ENCODE data around the gene RGPD5. TPM values are rescaled to one million over a fixed set of nuclear protein-coding genes. Genes with fewer than 3 reads are reported as not detected.
"Not testable (repeated sequence)": the region's sequence is repeated elsewhere in the genome, so short reads cannot be mapped to it uniquely, and the experiment has no call there.

RGPD5 gene
- total RNA-seq (2021) = 48.3 and 50.0 TPM in 2 replicates
- long read RNA-seq, full-length matches to known transcripts = 1 of 24 reads
- long read RNA-seq, partial matches to known transcripts = 14 of 24 reads
- long read RNA-seq, other reads (novel, unspliced or antisense) = 9 of 24 reads

- not testable (repeated sequence) for H2BK12ac ChIP-seq (ENCODE audit: insufficient read length, low read depth, low read length); DNase-seq; H3K79me2 ChIP-seq (ENCODE audit: insufficient read depth, low read length); H3K79me1 ChIP-seq (ENCODE audit: insufficient read depth, low read depth, low read length, poor library complexity, severe bottlenecking); H2AK5ac ChIP-seq (ENCODE audit: insufficient read length, low read length); H3K23ac ChIP-seq (ENCODE audit: insufficient read length, low read depth, low read length); H2BK15ac ChIP-seq (ENCODE audit: low read depth, low read length); H3K27ac Mint-ChIP-seq; H3K4me1 Mint-ChIP-seq; H4K8ac ChIP-seq (replicated peaks; ENCODE audit: insufficient read length, low read depth, low read length); H3K4ac ChIP-seq (ENCODE audit: low read depth, low read length); H3K27me3 Mint-ChIP-seq (ENCODE audit: low read depth); H4K5ac ChIP-seq (ENCODE audit: insufficient read length, low read depth, low read length); H3K23me2 ChIP-seq (ENCODE audit: insufficient read length, low read depth, low read length, poor library complexity, severe bottlenecking); H2AFZ ChIP-seq (ENCODE audit: low read length); H4K91ac ChIP-seq (ENCODE audit: insufficient read length, low read depth, low read length); H3K9ac ChIP-seq (ENCODE audit: extremely low read depth, insufficient read length, low read length); H3K36me3 Mint-ChIP-seq (ENCODE audit: insufficient read depth in 1 of 3, low read depth in 3 of 3); H3K27me3 ChIP-seq (ENCODE audit: insufficient read depth, low read length); H3K27ac ChIP-seq (ENCODE audit: insufficient read length, low read depth, low read length); H3K14ac ChIP-seq (ENCODE audit: insufficient read depth, low read length); H3K4me3 Mint-ChIP-seq; H4K20me1 ChIP-seq (ENCODE audit: control insufficient read depth, insufficient read depth, insufficient read length); H3K4me2 ChIP-seq (ENCODE audit: insufficient read depth, insufficient read length, low read length); H3K4me1 ChIP-seq (ENCODE audit: insufficient read depth, low read length); H3K9me3 ChIP-seq (ENCODE audit: control insufficient read depth, low read depth, low read length); H3K9me3 Mint-ChIP-seq; H3K18ac ChIP-seq (ENCODE audit: insufficient read length, low read depth, low read length); H2BK20ac ChIP-seq (ENCODE audit: low read depth, low read length, poor library complexity, severe bottlenecking); H3K56ac ChIP-seq (ENCODE audit: insufficient read length, low read depth, low read length); H3T11ph ChIP-seq (ENCODE audit: low read length); H2BK5ac ChIP-seq (ENCODE audit: insufficient read length, low read length); H2BK120ac ChIP-seq (ENCODE audit: low read depth, low read length, poor library complexity, severe bottlenecking)
- no CpG with 5 or more reads among the region's 77 CpGs for WGBS (ENCODE audit: extremely low coverage, insufficient read length, low lambda C conversion rate)
Measured at GRCh38 chr2:109794074-109794737, at the start of gene RGPD5. Gene RGPD5 (plus strand): TSS chr2:109794305. CDS start chr2:109794466, 161 bp downstream.

GRCh38 chr2:109751572-109751971 is 42.5 kb upstream of the RGPD5 start:
- not testable (repeated sequence) for H3K79me2 ChIP-seq (ENCODE audit: insufficient read depth, low read length); H4K5ac ChIP-seq (ENCODE audit: insufficient read length, low read depth, low read length); H3K23me2 ChIP-seq (ENCODE audit: insufficient read length, low read depth, low read length, poor library complexity, severe bottlenecking); H3K23ac ChIP-seq (ENCODE audit: insufficient read length, low read depth, low read length); H4K91ac ChIP-seq (ENCODE audit: insufficient read length, low read depth, low read length); H3T11ph ChIP-seq (ENCODE audit: low read length); H3K4ac ChIP-seq (ENCODE audit: low read depth, low read length); H3K56ac ChIP-seq (ENCODE audit: insufficient read length, low read depth, low read length); DNase-seq; H2BK20ac ChIP-seq (ENCODE audit: low read depth, low read length, poor library complexity, severe bottlenecking); H2BK120ac ChIP-seq (ENCODE audit: low read depth, low read length, poor library complexity, severe bottlenecking); H3K27ac Mint-ChIP-seq; H2BK15ac ChIP-seq (ENCODE audit: low read depth, low read length); H2AK5ac ChIP-seq (ENCODE audit: insufficient read length, low read length); H2BK12ac ChIP-seq (ENCODE audit: insufficient read length, low read depth, low read length); H3K9me3 Mint-ChIP-seq; H3K27me3 Mint-ChIP-seq (ENCODE audit: low read depth); H3K27me3 ChIP-seq (ENCODE audit: insufficient read depth, low read length); H3K27ac ChIP-seq (ENCODE audit: insufficient read length, low read depth, low read length); H2AFZ ChIP-seq (ENCODE audit: low read length); H3K14ac ChIP-seq (ENCODE audit: insufficient read depth, low read length); H3K9me3 ChIP-seq (ENCODE audit: control insufficient read depth, low read depth, low read length); H3K4me1 ChIP-seq (ENCODE audit: insufficient read depth, low read length); H4K8ac ChIP-seq (replicated peaks; ENCODE audit: insufficient read length, low read depth, low read length); H3K4me1 Mint-ChIP-seq; H4K20me1 ChIP-seq (ENCODE audit: control insufficient read depth, insufficient read depth, insufficient read length); H3K79me1 ChIP-seq (ENCODE audit: insufficient read depth, low read depth, low read length, poor library complexity, severe bottlenecking); H3K4me3 Mint-ChIP-seq; H3K9ac ChIP-seq (ENCODE audit: extremely low read depth, insufficient read length, low read length); H3K18ac ChIP-seq (ENCODE audit: insufficient read length, low read depth, low read length); H2BK5ac ChIP-seq (ENCODE audit: insufficient read length, low read length); H3K36me3 Mint-ChIP-seq (ENCODE audit: insufficient read depth in 1 of 3, low read depth in 3 of 3); H3K4me2 ChIP-seq (ENCODE audit: insufficient read depth, insufficient read length, low read length)
- WGBS (ENCODE audit: extremely low coverage, insufficient read length, low lambda C conversion rate) = no CpG with 5 or more reads among the region's 6 CpGs
